HL-60 (cell line): ENCODE data around the gene UBE2Q2.

ENCODE experiments used
- DNase-seq, 2 experiments: peaks; one replicate each; pipeline ENCODE4 v3.0.0-alpha.2; 2010 to 2020; ENCODE audit warnings: low read depth in 1 of 2, low spot score in 1 of 2
- H3K27ac ChIP-seq: fragments of 250-450 bp; sonication (Bioruptor Pico); replicated peaks from 2 replicates; pipeline ENCODE4 v1.5.1; 2020; ENCODE audit warnings: mild to moderate bottlenecking, moderate library complexity
- H3K27me3 ChIP-seq: fragments of 250-450 bp; sonication (Bioruptor Pico); 2 replicates; pipeline ENCODE4 v1.5.1; 2021; ENCODE audit warnings: mild to moderate bottlenecking, moderate library complexity; ENCODE audit not compliant: insufficient read depth, poor library complexity, severe bottlenecking
- H3K4me3 ChIP-seq: replicated peaks from 2 replicates; pipeline ENCODE4 v1.5.1; 2011; ENCODE audit warnings: mild to moderate bottlenecking, control low read depth, low read length; ENCODE audit not compliant: insufficient read depth
- CTCF ChIP-seq: IDR thresholded peaks from one replicate; pipeline ENCODE4 v1.5.1; 2011; ENCODE audit warnings: low read length, control low read depth, inconsistent platforms; ENCODE audit not compliant: insufficient read depth
- GABPA ChIP-seq: IDR thresholded peaks from 2 replicates; pipeline ENCODE4 v1.6.1; 2012; ENCODE audit warnings: low read depth
- POLR2AphosphoS5 ChIP-seq: IDR thresholded peaks from 2 replicates; pipeline ENCODE4 v1.6.1; 2012; ENCODE audit warnings: low read depth
- REST ChIP-seq: IDR thresholded peaks from 2 replicates; pipeline ENCODE4 v1.6.1; 2012; ENCODE audit warnings: low read depth; ENCODE audit not compliant: insufficient replicate concordance
- SPI1 ChIP-seq: IDR thresholded peaks from 2 replicates; pipeline ENCODE4 v1.6.1; 2012; ENCODE audit warnings: low read depth, mild to moderate bottlenecking, borderline replicate concordance

UBE2Q2 gene

GRCh38 chr15:75857886-75858285 lies 14.6 kb downstream of the UBE2Q2 start:
- no peaks in the 10 kb centered on the region for H3K27me3 ChIP-seq
- H3K4me3 ChIP-seq = no peak overlapping the region
- no peak for DNase-seq
- no peak overlapping the region for H3K27ac ChIP-seq
- TF ChIP-seq REST (no peak), SPI1 (no peak), CTCF (no peak), POLR2AphosphoS5 (no peak), GABPA (no peak)

GRCh38 chr15:75861750-75862402 lies 18.6 kb downstream of the UBE2Q2 start:
- DNase-seq = no peak
- TF ChIP-seq GABPA = no peak
- no peak for TF ChIP-seq REST
- no peak for TF ChIP-seq CTCF
- TF ChIP-seq POLR2AphosphoS5 = no peak
- no peak for TF ChIP-seq SPI1
- no peak overlapping the region for H3K27ac ChIP-seq
- no peaks in the 10 kb centered on the region for H3K27me3 ChIP-seq
- no peak overlapping the region for H3K4me3 ChIP-seq

- DNase-seq = no peak
- no peak overlapping the region for H3K4me3 ChIP-seq
- no peak for TF ChIP-seq CTCF
- TF ChIP-seq REST = no peak
- TF ChIP-seq POLR2AphosphoS5 = no peak
- no peak for TF ChIP-seq GABPA
- no peak for TF ChIP-seq SPI1
- no peaks in the 10 kb centered on the region for H3K27me3 ChIP-seq
- H3K27ac ChIP-seq = no peak overlapping the region
Measured at GRCh38 chr15:75862796-75863195, 19.5 kb downstream of the UBE2Q2 start.
